NT2/D1 (cell line): Measurements from ENCODE around the gene DOC2B.
A peak's percentile ranks its signal among the peaks of the same experiment; 100 is the strongest.
"Not testable (repeated sequence)": the region's sequence is repeated elsewhere in the genome, so short reads cannot be mapped to it uniquely, and the experiment has no call there.

ENCODE experiments used
- SUZ12 ChIP-seq: IDR thresholded peaks from 2 replicates; pipeline ENCODE4 v1.6.1; 2011; ENCODE audit not compliant: insufficient read length, insufficient read depth; ENCODE audit errors: extremely low read depth
- YY1 ChIP-seq: IDR thresholded peaks from 2 replicates; pipeline ENCODE4 v1.6.1; 2011; ENCODE audit not compliant: insufficient read length, insufficient read depth
- ZNF274 ChIP-seq: IDR thresholded peaks from 2 replicates; pipeline ENCODE4 v1.6.1; 2011; ENCODE audit warnings: mild to moderate bottlenecking, low read depth, low read length

DNA sequence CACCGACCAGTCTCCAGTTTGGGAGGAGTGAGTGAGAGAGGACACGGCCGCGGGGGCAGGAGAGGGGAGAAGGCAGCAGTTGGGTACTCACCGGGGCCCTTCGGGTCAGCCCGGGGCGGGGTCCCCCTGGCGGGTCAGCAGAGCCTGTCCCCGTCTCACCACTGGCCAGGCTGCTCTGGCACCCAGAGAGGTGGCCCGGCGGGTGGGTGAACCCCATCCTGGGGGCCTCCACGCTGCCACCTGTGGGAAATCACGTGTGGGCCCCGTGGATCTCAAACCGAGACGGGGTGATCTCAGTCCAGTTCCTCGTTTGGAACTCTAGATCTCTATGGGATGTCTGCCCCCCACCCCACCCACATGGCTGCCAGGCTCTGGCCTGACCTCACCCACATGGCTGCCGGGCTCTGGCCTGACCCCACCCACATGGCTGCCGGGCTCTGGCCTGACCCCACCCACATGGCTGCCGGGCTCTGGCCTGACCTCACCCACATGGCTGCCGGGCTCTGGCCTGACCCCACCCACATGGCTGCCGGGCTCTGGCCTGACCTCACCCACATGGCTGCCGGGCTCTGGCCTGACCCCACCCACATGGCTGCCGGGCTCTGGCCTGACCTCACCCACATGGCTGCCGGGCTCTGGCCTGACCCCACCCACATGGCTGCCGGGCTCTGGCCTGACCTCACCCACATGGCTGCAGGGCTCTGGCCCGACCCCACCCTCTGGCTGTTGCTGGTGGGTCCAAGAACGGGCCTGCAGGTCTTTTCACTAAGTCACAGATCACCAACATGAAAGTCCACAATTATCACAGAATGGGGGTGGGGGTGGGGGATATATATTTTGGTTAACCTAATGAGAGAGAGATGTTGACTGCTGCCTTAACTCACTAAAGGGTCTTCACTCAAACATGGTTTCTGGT lies 34.4 kb upstream of the DOC2B start:
- peak; percentile 85 for TF ChIP-seq YY1
- not testable (repeated sequence) for TF ChIP-seq ZNF274, SUZ12
